NCI-H1092 treated with DMSO at 0.1 percent for 48 hours (cell line): ENCODE data around the gene OMP.
A peak's percentile ranks its signal among the peaks of the same experiment; 100 is the strongest.

Experiments used
- DNase-seq: peaks from one replicate; lab custom pipeline; 2025; lab: John Stamatoyannopoulos, UW

OMP gene

GRCh38 chr11:77106759-77107158 lies 4.1 kb downstream of the OMP start:
- no peak for DNase-seq

GRCh38 chr11:77107950-77108349 lies 5.3 kb downstream of the OMP start:
- DNase-seq: peak; percentile 56

- DNase-seq: no peak
These were observed 5.8 kb downstream of the OMP start for GRCh38 chr11:77108436-77108835.

- DNase-seq: peak; percentile 92
These were observed 6.8 kb downstream of the OMP start for GRCh38 chr11:77109236-77110019.

- peak; percentile 96 for DNase-seq
These were observed 8.2 kb downstream of the OMP start for GRCh38 chr11:77110836-77111235.

GRCh38 chr11:77111277-77111676 lies 8.6 kb downstream of the OMP start:
- no peak for DNase-seq

- no peak for DNase-seq
These were observed 9.3 kb downstream of the OMP start for GRCh38 chr11:77111946-77112345.

GRCh38 chr11:77112641-77113381 lies 10.2 kb downstream of the OMP start:
- DNase-seq: no peak

- DNase-seq: peak; percentile 63
These were observed 10.9 kb downstream of the OMP start for GRCh38 chr11:77113382-77114088.

- no peak for DNase-seq
These were observed 11.4 kb downstream of the OMP start for GRCh38 chr11:77114089-77114463.

GRCh38 chr11:77115181-77115611 lies 12.6 kb downstream of the OMP start:
- DNase-seq: no peak

- no peak for DNase-seq
These were observed 13.3 kb downstream of the OMP start for GRCh38 chr11:77115956-77116355.

- peak; percentile 48 for DNase-seq
These were observed 14.9 kb downstream of the OMP start for GRCh38 chr11:77117492-77117891.

- DNase-seq: no peak
These were observed 15.4 kb downstream of the OMP start for GRCh38 chr11:77118086-77118485.

GRCh38 chr11:77118971-77119370 lies 16.3 kb downstream of the OMP start:
- DNase-seq: no peak

GRCh38 chr11:77119531-77119936 lies 16.9 kb downstream of the OMP start:
- no peak for DNase-seq

- no peak for DNase-seq
These were observed 17.9 kb downstream of the OMP start for GRCh38 chr11:77120571-77120970.

- no peak for DNase-seq
These were observed 18.5 kb downstream of the OMP start for GRCh38 chr11:77121096-77121640.

- no peak for DNase-seq
These were observed 19.4 kb downstream of the OMP start for GRCh38 chr11:77121876-77122575.

- DNase-seq: no peak
These were observed 20.1 kb downstream of the OMP start for GRCh38 chr11:77122576-77123212.

- DNase-seq: no peak
These were observed 21.0 kb downstream of the OMP start for GRCh38 chr11:77123591-77123990.
